ENCODE measurements around the gene EPS8L2. TPM values are rescaled to one million over a fixed set of nuclear protein-coding genes. Genes with fewer than 3 reads are reported as not detected.

Gene EPS8L2
- total and polyA plus RNA-seq, 2 donors (not counting 1 experiment from before 2014, with no cell fraction given) = 13.9 to 22.7 TPM

DNA sequence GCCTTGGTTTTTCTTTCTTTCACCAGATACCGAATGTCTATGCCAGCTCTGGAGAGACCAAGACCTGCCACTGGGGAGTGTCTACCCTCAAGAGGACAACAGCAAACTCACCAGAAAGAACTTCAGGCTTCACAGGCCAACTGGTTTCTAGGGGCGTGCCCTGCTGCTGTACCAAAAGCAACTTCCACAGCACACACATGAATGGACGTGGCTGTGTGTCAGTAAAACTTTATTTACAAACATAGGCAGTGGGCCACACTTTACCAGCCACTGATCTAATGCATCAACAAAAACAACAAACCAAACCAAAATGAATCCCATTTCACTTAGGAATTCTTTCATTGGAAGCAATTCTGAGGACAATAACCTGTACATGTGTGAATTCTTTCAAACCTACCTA lies 27.7 kb upstream of the EPS8L2 start:
- WGBS (ENCODE audit: insufficient coverage) = 100% methylated on average over 3 of the region's 3 CpGs

DNA sequence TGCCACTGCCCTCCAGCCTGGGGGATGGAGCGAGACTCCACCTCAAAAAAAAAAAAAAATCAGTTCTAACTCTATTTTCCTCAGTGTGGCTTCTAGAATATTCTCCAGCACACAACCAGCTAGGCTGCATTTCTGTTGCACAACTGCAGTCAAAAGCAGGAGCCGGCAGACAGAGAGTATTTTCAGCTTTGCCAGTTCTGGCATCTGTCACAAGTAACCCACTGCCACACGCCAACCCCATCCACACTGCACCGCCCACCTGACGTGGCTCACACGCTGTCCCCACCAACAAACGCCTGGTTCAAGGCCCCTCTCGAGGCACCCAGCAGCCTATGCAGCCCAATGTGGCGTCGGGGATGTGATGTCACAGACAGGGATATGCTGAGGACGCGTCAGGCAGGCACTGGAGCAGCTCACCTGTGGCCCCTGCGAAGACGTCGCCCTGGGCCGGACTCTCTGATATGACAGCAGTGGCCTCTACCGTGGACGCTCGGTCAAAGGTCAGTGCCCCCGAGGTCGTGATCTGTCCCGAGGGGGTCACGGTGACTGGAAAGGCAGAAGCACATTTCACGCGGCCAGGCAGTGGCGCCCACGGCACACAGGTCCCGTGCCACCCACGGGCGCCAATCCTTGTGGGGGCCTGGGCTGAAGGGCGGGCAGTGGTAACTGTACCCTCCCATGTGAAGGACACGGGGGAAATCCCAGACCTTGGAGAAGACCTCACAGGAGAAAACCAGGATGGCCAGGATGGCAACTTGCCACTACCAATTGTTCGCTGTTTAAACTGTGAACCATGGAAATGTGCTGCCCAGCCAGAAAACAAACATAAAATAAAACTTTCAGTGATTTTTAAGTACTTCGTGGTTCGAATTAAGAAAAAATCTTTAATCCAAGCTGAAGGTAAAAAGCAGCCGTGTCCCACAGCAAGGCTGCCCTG lies 26.5 kb upstream of the EPS8L2 start:
- no peaks in the 10 kb centered on the region for H4K20me1 ChIP-seq (ENCODE audit: control insufficient read depth, insufficient read depth, low read length, poor library complexity, severe bottlenecking)
- no peak overlapping the region for H3K4me3 ChIP-seq (ENCODE audit: control extremely low read depth in 1 of 5, extremely low read depth in 1 of 5, insufficient read depth in 1 of 5, low read depth in 2 of 5, low read length in 4 of 5)
- ChIA-PET POLR2A (no interaction called here), CTCF (no interaction called here)
- no peaks in the 10 kb centered on the region for H3K27me3 Mint-ChIP-seq
- ATAC-seq (ENCODE audit: low read depth) = no peak
- H3K9me3 ChIP-seq (ENCODE audit: control extremely low read depth in 1 of 3, control insufficient read depth in 2 of 3, insufficient read depth in 1 of 3, low read length in 2 of 3) = peaks cover 0 to 11% (median 0%) of the 10 kb centered on the region in 3 donors
- H2AFZ ChIP-seq (ENCODE audit: insufficient read depth, low read depth, low read length, poor library complexity, severe bottlenecking) = no peak overlapping the region
- no peak overlapping the region for H3K4me3 Mint-ChIP-seq
- H3K36me3 ChIP-seq (replicated peaks in 1 of 2; ENCODE audit: control extremely low read depth in 1 of 2, control insufficient read depth in 1 of 2, extremely low read depth in 1 of 2, insufficient read depth in 2 of 2, low read length in 1 of 2) = peaks cover 0 to 37% of the 10 kb centered on the region in 2 experiments
- DNase-seq = no peak
- no peaks in the 10 kb centered on the region for H3K27me3 ChIP-seq (replicated peaks in 1 of 4; ENCODE audit: control extremely low read depth in 1 of 4, control insufficient read depth in 3 of 4, insufficient read depth in 4 of 4, low read length in 3 of 4)
- no peak overlapping the region for H3K4me2 ChIP-seq (replicated peaks; ENCODE audit: low read depth, low read length, poor library complexity, severe bottlenecking)
- no peak overlapping the region for H3K9ac ChIP-seq (ENCODE audit: low read length)
- H3K9me3 Mint-ChIP-seq (ENCODE audit: insufficient read depth) = no peaks in the 10 kb centered on the region
- intact Hi-C loops (cut with micrococcal nuclease) = no loop called here
- no peak overlapping the region for H3K27ac Mint-ChIP-seq
- H3K79me2 ChIP-seq (ENCODE audit: control insufficient read depth, insufficient read depth, low read length) = no peaks in the 10 kb centered on the region
- 97% methylated on average over 36 of the region's 36 CpGs for WGBS (ENCODE audit: insufficient coverage)
- H3K4me1 Mint-ChIP-seq = no peaks in the 10 kb centered on the region
- TF ChIP-seq, protein P1, sequence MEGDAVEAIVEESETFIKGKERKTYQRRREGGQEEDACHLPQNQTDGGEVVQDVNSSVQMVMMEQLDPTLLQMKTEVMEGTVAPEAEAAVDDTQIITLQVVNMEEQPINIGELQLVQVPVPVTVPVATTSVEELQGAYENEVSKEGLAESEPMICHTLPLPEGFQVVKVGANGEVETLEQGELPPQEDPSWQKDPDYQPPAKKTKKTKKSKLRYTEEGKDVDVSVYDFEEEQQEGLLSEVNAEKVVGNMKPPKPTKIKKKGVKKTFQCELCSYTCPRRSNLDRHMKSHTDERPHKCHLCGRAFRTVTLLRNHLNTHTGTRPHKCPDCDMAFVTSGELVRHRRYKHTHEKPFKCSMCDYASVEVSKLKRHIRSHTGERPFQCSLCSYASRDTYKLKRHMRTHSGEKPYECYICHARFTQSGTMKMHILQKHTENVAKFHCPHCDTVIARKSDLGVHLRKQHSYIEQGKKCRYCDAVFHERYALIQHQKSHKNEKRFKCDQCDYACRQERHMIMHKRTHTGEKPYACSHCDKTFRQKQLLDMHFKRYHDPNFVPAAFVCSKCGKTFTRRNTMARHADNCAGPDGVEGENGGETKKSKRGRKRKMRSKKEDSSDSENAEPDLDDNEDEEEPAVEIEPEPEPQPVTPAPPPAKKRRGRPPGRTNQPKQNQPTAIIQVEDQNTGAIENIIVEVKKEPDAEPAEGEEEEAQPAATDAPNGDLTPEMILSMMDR (IDR thresholded peaks at IDR 0.05) = no peak
- TF ChIP-seq EZH2 (IDR thresholded peaks at IDR 0.05; ENCODE audit: borderline replicate concordance, insufficient read depth, low read depth, low read length, poor library complexity, severe bottlenecking) = no peak
- no peak overlapping the region for H3K27ac ChIP-seq (ENCODE audit: low read length in 2 of 2)
- H3K4me1 ChIP-seq (ENCODE audit: control insufficient read depth in 2 of 2, insufficient read depth in 2 of 2, low read length in 2 of 2) = no peaks in the 10 kb centered on the region

More for the DNA sequence above, 27.7 kb upstream of the EPS8L2 start:
- Mint-ChIP-seq H3K4me3 (no peak overlapping the region), H3K27ac (no peak overlapping the region), H3K4me1 (no peaks in the 10 kb centered on the region), H3K9me3 (ENCODE audit: insufficient read depth) (no peaks in the 10 kb centered on the region), H3K27me3 (no peaks in the 10 kb centered on the region)
- CTCF ChIA-PET = no interaction called here
- Histone ChIP-seq H3K27ac (ENCODE audit: low read length in 2 of 2) (no peak overlapping the region), H3K79me2 (ENCODE audit: control insufficient read depth, insufficient read depth, low read length) (no peaks in the 10 kb centered on the region), H3K9ac (ENCODE audit: low read length) (no peak overlapping the region), H3K4me2 (replicated peaks; ENCODE audit: low read depth, low read length, poor library complexity, severe bottlenecking) (no peak overlapping the region), H3K9me3 (ENCODE audit: control extremely low read depth in 1 of 3, control insufficient read depth in 2 of 3, insufficient read depth in 1 of 3, low read length in 2 of 3) (peaks cover 0 to 11% (median 0%) of the 10 kb centered on the region in 3 donors), H3K27me3 (replicated peaks in 1 of 4; ENCODE audit: control extremely low read depth in 1 of 4, control insufficient read depth in 3 of 4, insufficient read depth in 4 of 4, low read length in 3 of 4) (no peaks in the 10 kb centered on the region), H2AFZ (ENCODE audit: insufficient read depth, low read depth, low read length, poor library complexity, severe bottlenecking) (no peak overlapping the region), H3K4me3 (ENCODE audit: control extremely low read depth in 1 of 5, extremely low read depth in 1 of 5, insufficient read depth in 1 of 5, low read depth in 2 of 5, low read length in 4 of 5) (no peak overlapping the region), H3K4me1 (ENCODE audit: control insufficient read depth in 2 of 2, insufficient read depth in 2 of 2, low read length in 2 of 2) (no peaks in the 10 kb centered on the region), H4K20me1 (ENCODE audit: control insufficient read depth, insufficient read depth, low read length, poor library complexity, severe bottlenecking) (no peaks in the 10 kb centered on the region), H3K36me3 (replicated peaks in 1 of 2; ENCODE audit: control extremely low read depth in 1 of 2, control insufficient read depth in 1 of 2, extremely low read depth in 1 of 2, insufficient read depth in 2 of 2, low read length in 1 of 2) (peaks cover 0 to 39% of the 10 kb centered on the region in 2 experiments)
- DNase-seq (no peak), ATAC-seq (ENCODE audit: low read depth) (no peak)
- intact Hi-C loops (cut with micrococcal nuclease) = no loop called here
- TF ChIP-seq EZH2 (IDR thresholded peaks at IDR 0.05; ENCODE audit: borderline replicate concordance, insufficient read depth, low read depth, low read length, poor library complexity, severe bottlenecking) = no peak
- TF ChIP-seq, protein P1 (IDR thresholded peaks at IDR 0.05) = no peak
- POLR2A ChIA-PET = no interaction called here
